Prostate gland (tissue), 2 donors: Measurements from ENCODE around the gene RAET1L.
"Not testable (repeated sequence)": the region's sequence is repeated elsewhere in the genome, so short reads cannot be mapped to it uniquely, and the experiment has no call there.

Experiments
- POLR2A ChIP-seq: fragments of 450-650 bp; IDR thresholded peaks from one replicate; pipeline ENCODE4 v1.6.1; 2016; ENCODE audit warnings: antibody characterized with exemption, mild to moderate bottlenecking
- POLR2AphosphoS5 ChIP-seq: sonication (generic); formaldehyde crosslinking; IDR thresholded peaks from one replicate; pipeline ENCODE4 v1.6.1; 2017; ENCODE audit warnings: antibody characterized with exemption
- TF ChIP-seq, protein P1 (sequence below), 4 experiments: fragments of 200-600 bp in 2 of 4; fragments of 450-650 bp in 2 of 4; sonication (generic) in 2 of 4; IDR thresholded peaks; 1 replicate in 3 of 4; 2 replicates in 1 of 4; pipeline ENCODE4 v1.5.1; 2016 to 2019; ENCODE audit warnings: antibody characterized with exemption in 4 of 4, mild to moderate bottlenecking in 2 of 4, moderate library complexity in 2 of 4

DNA sequence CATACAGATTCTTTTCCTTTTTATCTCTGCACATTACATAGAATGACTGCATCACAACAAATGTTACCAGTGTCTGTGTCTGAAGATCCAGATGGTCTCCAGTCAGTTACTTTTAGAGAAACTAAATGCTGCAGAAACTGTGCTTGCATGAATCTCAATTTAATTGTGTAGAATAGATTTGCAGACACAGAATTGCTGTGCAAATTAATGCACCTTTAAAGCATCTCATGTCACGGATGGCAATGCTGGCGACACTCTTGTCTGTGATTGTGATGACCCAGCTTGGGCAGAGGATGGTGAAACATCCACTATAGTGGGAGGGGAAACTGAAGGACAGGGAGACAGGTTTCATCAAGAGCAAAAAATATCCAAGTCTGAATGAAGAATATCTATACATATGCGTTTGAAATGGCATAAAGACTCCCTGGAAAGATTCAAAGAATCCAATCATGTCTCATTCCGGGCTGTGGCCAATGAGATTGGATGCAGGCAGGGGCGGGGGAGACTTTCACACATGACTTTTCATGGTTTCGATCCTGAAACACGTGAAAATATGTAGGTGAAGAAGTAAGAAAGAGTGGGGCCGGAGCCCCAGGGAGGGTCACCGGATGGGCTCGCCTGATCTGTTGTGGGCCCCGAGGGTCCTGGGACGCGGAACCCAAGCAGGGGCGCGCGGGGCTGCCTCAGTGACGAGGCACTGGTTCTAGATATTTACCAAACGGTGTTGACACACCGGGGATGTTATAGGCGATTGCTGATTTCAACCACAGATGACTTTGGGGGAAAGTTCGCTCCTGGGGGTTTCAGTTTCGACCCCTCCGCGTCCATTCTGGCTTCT is 11.3 kb downstream of the RAET1L start:
- not testable (repeated sequence) for TF ChIP-seq POLR2AphosphoS5, POLR2A
- TF ChIP-seq, protein P1, sequence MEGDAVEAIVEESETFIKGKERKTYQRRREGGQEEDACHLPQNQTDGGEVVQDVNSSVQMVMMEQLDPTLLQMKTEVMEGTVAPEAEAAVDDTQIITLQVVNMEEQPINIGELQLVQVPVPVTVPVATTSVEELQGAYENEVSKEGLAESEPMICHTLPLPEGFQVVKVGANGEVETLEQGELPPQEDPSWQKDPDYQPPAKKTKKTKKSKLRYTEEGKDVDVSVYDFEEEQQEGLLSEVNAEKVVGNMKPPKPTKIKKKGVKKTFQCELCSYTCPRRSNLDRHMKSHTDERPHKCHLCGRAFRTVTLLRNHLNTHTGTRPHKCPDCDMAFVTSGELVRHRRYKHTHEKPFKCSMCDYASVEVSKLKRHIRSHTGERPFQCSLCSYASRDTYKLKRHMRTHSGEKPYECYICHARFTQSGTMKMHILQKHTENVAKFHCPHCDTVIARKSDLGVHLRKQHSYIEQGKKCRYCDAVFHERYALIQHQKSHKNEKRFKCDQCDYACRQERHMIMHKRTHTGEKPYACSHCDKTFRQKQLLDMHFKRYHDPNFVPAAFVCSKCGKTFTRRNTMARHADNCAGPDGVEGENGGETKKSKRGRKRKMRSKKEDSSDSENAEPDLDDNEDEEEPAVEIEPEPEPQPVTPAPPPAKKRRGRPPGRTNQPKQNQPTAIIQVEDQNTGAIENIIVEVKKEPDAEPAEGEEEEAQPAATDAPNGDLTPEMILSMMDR (IDR thresholded peaks at IDR 0.05): not testable (repeated sequence)
